Left lung (tissue), 10 donors: Measurements from ENCODE around the gene GRB10. TPM values are rescaled to one million over a fixed set of nuclear protein-coding genes. Genes with fewer than 3 reads are reported as not detected.

Experiments
- ATAC-seq: fragments of 200-7000 bp; cut with Tn5 transposase; one replicate; pipeline ENCODE4 v1.9.1; 2020; ENCODE audit warnings: moderate library complexity
- DNase-seq, 4 donors: peaks; one replicate each; pipeline ENCODE4 v3.0.0-alpha.2; 2013 to 2020
- H3K27ac ChIP-seq, 2 donors: fragments of 200-600 bp; sonication (generic) in 1 of 2; one replicate each; pipeline versions ENCODE4 v1.5.0 to v1.8.0; 2020 to 2021
- H3K27me3 ChIP-seq, 2 donors: fragments of 200-600 bp; sonication (generic) in 1 of 2; one replicate each; pipeline versions ENCODE4 v1.5.0 to v1.8.0; 2020 to 2021
- H3K36me3 ChIP-seq, 2 donors: fragments of 200-600 bp; sonication (generic) in 1 of 2; one replicate each; pipeline versions ENCODE4 v1.5.0 to v1.8.0; 2020 to 2021
- H3K4me1 ChIP-seq, 2 donors: fragments of 200-600 bp; one replicate each; pipeline ENCODE4 v1.8.0; 2021
- H3K4me3 ChIP-seq, 2 donors: fragments of 200-600 bp; sonication (generic) in 1 of 2; one replicate each; pipeline versions ENCODE4 v1.5.0 to v1.8.0; 2020 to 2021; ENCODE audit warnings: mild to moderate bottlenecking in 1 of 2
- H3K9me3 ChIP-seq, 2 donors: fragments of 200-600 bp; sonication (generic) in 1 of 2; one replicate each; pipeline versions ENCODE4 v1.5.0 to v1.8.0; 2020 to 2021
- CTCF ChIP-seq, 2 donors: fragments of 200-600 bp; sonication (generic) in 1 of 2; IDR thresholded peaks; one replicate each; pipeline versions ENCODE4 v1.5.0 to v1.8.0; 2021; ENCODE audit warnings: antibody characterized with exemption in 2 of 2
- intact Hi-C, 2 donors: fragments of 100-400 bp; cut with DNase I; formaldehyde crosslinking; loops; one replicate each; pipeline versions ENCODE4 v1.11.2 to v1.14.2; 2022
- polyA plus RNA-seq, 6 donors: library from polyadenylated mRNA; unstranded; fragments of 120-200 nt; gene quantifications; one replicate each; pipeline ENCODE4 v1.2.1, GENCODE V29; 2013; ENCODE audit not compliant: insufficient read length in 6 of 6
- total RNA-seq, 2 donors: library from RNA; stranded (reverse); fragmentation: NEBNext Ultra II Directional; extraction: Animal tissue kit (Norgen Biotek cat#: 25700); gene quantifications; one replicate each; pipeline ENCODE4 v1.2.1, GENCODE V29; 2021
- donor health status: DM: no; HTN: yes; CAD: no.
- donor health status: DM: no; HTN: no; CAD: no.

GRB10 gene
- total and polyA plus RNA-seq, 8 donors: 38.8 to 58.3 (median 45.0) TPM

GRCh38 chr7:50614721-50615518, 167.8 kb downstream of the GRB10 start:
- ATAC-seq (peak; percentile 27), DNase-seq (no peak)
- Histone ChIP-seq H3K27me3 (no peaks in the 10 kb centered on the region), H3K4me1 (peaks cover 0 to 13% of the 10 kb centered on the region in 2 donors), H3K9me3 (no peaks in the 10 kb centered on the region), H3K4me3 (no peak overlapping the region), H3K36me3 (peaks cover 0 to 80% of the 10 kb centered on the region in 2 donors), H3K27ac (no peak overlapping the region)
- TF ChIP-seq CTCF (IDR thresholded peaks at IDR 0.05): no peak
- intact Hi-C loops: no loop called here

GRCh38 chr7:50613473-50613872, 169.2 kb downstream of the GRB10 start:
- no peak overlapping the region for H3K27ac ChIP-seq

GRCh38 chr7:50612704-50613103, 170.0 kb downstream of the GRB10 start:
- intact Hi-C loops: no loop called here
- Histone ChIP-seq H3K27me3 (no peaks in the 10 kb centered on the region), H3K4me1 (peaks cover 0 to 13% of the 10 kb centered on the region in 2 donors), H3K36me3 (peaks cover 0 to 90% of the 10 kb centered on the region in 2 donors), H3K4me3 (no peak overlapping the region), H3K9me3 (no peaks in the 10 kb centered on the region), H3K27ac (no peak overlapping the region)
- no peak for TF ChIP-seq CTCF (IDR thresholded peaks at IDR 0.05)
- ATAC-seq (no peak), DNase-seq (no peak)

More at GRCh38 chr7:50613473-50613872, 169.2 kb downstream of the GRB10 start:
- intact Hi-C loops: no loop called here
- Histone ChIP-seq H3K9me3 (no peaks in the 10 kb centered on the region), H3K4me1 (peaks cover 0 to 13% of the 10 kb centered on the region in 2 donors), H3K4me3 (no peak overlapping the region), H3K27me3 (no peaks in the 10 kb centered on the region), H3K36me3 (peaks cover 0 to 89% of the 10 kb centered on the region in 2 donors)
- ATAC-seq: no peak
- no peak for DNase-seq
- no peak for TF ChIP-seq CTCF (IDR thresholded peaks at IDR 0.05)

GRCh38 chr7:50610521-50611277, 172.0 kb downstream of the GRB10 start:
- no peak overlapping the region for H3K27ac ChIP-seq
- no peaks in the 10 kb centered on the region for H3K27me3 ChIP-seq
- peaks cover 0 to 91% of the 10 kb centered on the region in 2 donors for H3K36me3 ChIP-seq
- intact Hi-C loops: no loop called here
- H3K4me1 ChIP-seq: peaks cover 0 to 13% of the 10 kb centered on the region in 2 donors
- H3K4me3 ChIP-seq: no peak overlapping the region
- no peak for TF ChIP-seq CTCF (IDR thresholded peaks at IDR 0.05)
- ATAC-seq (no peak), DNase-seq (no peak)
- H3K9me3 ChIP-seq: no peaks in the 10 kb centered on the region
